NB4 (cell line): Measurements from ENCODE around the gene C5AR2.

Experiments used
- DNase-seq: peaks from one replicate; pipeline ENCODE4 v3.0.0; 2010; ENCODE audit warnings: low read depth
- H3K4me3 ChIP-seq: one replicate; pipeline ENCODE4 v1.5.1; 2011; ENCODE audit warnings: mild to moderate bottlenecking, low read depth, low read length, moderate library complexity
- MYC ChIP-seq: IDR thresholded peaks from 2 replicates; pipeline ENCODE4 v1.6.1; 2011; ENCODE audit warnings: low read depth, low read length
- POLR2A ChIP-seq: IDR thresholded peaks from 2 replicates; pipeline ENCODE4 v1.6.1; 2011; ENCODE audit warnings: mild to moderate bottlenecking; ENCODE audit not compliant: insufficient read length; ENCODE audit errors: extremely low read depth
- TF ChIP-seq, protein P1 (sequence below): IDR thresholded peaks from one replicate; pipeline ENCODE4 v1.5.1; 2012; ENCODE audit warnings: low read depth, low read length
- TF ChIP-seq, protein P2 (sequence below): IDR thresholded peaks from 2 replicates; pipeline ENCODE4 v1.6.1; 2011; ENCODE audit warnings: low read depth, low read length

C5AR2 gene

DNA sequence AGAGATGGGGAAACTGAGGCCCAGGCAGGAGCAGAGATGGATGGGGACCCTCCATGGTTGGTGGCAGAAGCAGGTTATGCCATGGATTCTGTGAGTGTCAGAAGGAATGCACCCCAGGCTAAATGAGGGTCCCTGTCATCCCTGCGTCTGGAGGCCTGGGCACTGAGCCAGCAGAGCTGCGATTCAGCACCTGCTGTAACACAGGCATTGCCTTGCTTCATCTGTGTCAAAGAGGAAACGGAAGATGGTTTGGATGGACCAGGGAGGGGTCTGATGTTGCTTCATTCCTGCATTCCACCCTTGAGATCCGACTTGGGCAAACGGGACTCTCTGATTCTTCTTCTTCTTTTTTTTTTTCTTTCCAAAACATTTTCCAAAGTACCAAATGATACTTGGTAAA is 21.2 kb upstream of the C5AR2 start:
- H3K4me3 ChIP-seq: no peak overlapping the region
- DNase-seq: peak; percentile 97
- TF ChIP-seq, protein P1, sequence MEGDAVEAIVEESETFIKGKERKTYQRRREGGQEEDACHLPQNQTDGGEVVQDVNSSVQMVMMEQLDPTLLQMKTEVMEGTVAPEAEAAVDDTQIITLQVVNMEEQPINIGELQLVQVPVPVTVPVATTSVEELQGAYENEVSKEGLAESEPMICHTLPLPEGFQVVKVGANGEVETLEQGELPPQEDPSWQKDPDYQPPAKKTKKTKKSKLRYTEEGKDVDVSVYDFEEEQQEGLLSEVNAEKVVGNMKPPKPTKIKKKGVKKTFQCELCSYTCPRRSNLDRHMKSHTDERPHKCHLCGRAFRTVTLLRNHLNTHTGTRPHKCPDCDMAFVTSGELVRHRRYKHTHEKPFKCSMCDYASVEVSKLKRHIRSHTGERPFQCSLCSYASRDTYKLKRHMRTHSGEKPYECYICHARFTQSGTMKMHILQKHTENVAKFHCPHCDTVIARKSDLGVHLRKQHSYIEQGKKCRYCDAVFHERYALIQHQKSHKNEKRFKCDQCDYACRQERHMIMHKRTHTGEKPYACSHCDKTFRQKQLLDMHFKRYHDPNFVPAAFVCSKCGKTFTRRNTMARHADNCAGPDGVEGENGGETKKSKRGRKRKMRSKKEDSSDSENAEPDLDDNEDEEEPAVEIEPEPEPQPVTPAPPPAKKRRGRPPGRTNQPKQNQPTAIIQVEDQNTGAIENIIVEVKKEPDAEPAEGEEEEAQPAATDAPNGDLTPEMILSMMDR: no peak
- no peak for TF ChIP-seq POLR2A
- TF ChIP-seq MYC: peak; percentile 68
- TF ChIP-seq, protein P2, sequence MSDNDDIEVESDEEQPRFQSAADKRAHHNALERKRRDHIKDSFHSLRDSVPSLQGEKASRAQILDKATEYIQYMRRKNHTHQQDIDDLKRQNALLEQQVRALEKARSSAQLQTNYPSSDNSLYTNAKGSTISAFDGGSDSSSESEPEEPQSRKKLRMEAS: peak; percentile 74

DNA sequence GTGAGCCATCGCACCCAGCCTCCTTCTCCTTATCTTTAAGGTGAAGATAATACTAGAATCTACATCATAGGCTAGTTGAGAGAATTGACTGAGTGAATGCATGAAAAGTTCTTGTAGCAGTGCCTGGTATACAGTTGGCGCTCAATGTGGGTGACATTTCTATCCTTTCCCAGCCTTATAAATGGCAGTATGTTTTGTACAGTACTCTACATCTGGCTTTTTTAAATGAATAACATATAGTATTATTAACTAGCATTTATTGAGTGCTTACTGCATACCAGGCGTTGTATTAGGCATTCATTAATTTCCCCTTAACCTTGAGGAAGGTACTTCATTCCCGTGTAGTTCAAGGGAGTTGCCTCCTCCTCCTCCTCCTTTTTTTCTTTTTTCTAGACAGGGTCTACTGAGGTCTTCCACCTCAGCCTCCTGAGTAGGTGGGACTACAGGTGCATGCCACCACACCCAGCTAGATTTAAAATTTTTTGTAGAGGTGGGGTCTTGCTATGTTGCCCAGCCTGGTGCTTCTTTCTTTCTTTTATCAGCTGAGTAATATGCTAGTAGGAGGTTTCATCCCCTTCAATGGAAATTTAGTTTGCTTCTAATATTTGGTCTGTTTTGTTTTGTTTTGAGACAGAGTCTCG is 19.5 kb upstream of the C5AR2 start:
- no peak for TF ChIP-seq POLR2A
- TF ChIP-seq, protein P2: no peak
- TF ChIP-seq MYC: no peak
- TF ChIP-seq, protein P1: no peak
- no peak overlapping the region for H3K4me3 ChIP-seq
- DNase-seq: no peak

DNA sequence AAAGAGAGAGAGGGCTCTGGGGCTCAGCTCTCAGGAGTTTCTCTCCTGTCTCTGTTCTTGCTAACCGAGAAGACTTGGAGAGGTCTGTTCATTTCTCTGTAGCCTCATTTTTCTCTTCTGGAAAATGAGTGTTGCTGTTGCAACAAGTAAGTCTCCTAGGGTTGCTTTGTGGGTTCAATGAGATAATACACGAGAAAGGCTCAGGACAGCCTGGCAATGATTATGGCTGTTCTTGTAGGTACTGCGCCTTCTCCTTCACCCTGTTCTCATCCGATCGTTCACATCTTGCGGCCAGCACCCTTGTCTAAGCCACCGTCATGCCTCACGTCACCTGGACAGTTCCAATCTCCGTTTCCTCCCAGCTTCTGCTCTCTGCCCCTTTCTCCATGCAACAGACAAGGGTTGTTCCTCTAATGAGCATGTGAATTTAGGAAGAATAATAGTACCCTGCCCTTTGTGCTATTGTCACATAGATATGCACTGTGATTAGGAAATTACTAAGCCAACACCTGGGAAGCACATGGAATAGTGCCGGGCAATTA is 18.1 kb upstream of the C5AR2 start:
- TF ChIP-seq, protein P1: peak; percentile 5
- TF ChIP-seq POLR2A: no peak
- no peak for TF ChIP-seq MYC
- TF ChIP-seq, protein P2: no peak
- H3K4me3 ChIP-seq: no peak overlapping the region
- DNase-seq: no peak

DNA sequence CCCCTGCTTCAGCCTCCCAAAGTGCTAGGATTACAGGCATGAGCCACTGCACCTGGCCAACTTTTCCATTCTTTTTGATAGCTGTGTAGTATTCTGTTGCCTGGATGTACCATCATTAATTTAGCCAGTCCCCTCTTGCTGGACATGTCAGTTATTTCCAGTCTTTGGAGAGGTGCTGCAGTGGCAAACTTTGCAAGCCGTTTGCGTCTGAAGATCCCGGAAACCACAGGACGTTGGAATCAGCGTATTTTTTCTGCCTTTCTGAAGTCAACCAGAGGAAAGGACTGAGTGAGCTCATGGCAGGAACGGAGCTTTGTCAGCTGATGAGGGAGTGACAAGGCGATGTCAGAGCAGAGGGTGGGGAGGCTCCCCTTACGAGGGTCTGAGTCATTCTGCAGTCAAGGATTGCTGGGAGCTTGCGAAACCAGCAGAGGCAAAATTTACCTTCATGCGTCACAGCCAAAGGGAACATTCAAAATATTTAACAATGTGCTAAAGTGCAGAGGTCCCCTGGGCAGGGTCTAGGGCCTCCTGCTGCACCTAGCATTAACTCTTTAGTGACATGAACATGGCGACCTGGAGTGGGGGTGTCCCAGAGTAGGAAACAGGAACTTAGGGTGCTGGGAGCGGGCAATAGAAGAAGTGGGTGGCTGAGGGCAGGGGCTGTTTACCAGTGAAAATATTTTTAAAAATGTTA is 16.7 kb upstream of the C5AR2 start:
- H3K4me3 ChIP-seq: no peak overlapping the region

DNA sequence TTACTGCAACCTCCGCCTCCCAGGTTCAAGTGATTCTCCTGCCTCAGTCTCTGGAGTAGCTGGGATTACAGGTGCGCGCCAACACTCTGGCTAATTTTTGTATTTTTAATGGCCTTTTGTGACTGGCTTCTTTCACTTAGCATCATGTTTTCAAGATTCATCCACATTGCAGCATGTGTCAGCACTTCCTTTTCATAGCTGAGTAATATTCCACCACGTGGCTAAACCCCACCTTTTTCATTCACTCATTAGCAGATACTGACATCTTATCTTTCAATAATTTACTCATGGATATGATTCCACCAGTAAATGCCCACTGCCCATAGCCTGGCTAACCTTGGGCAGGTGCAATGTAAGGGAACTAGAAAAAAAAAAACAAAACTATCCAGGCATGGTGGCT is 15.5 kb upstream of the C5AR2 start:
- TF ChIP-seq, protein P1: no peak
- TF ChIP-seq POLR2A: no peak
- TF ChIP-seq, protein P2: peak; percentile 54
- 0 out of 2 replicates have a peak, but pooled peaks have one; percentile 17 for TF ChIP-seq MYC
- H3K4me3 ChIP-seq: no peak overlapping the region
- no peak for DNase-seq

More for the DNA sequence above, 16.7 kb upstream of the C5AR2 start:
- DNase-seq: peak; percentile 100
- TF ChIP-seq, protein P1: no peak
- TF ChIP-seq POLR2A: no peak
- TF ChIP-seq, protein P2: peak; percentile 94
- peak; percentile 95 for TF ChIP-seq MYC
